Right forelimb (tissue), 1 donor: ENCODE data around the gene TAF11L11.
"Not testable (repeated sequence)": the region's sequence is repeated elsewhere in the genome, so short reads cannot be mapped to it uniquely, and the experiment has no call there.

ENCODE experiments used
- DNase-seq: peaks from one replicate; pipeline ENCODE4 v3.0.0-alpha.2; 2018

TAF11L11 gene

GRCh38 chr5:17603880-17604279 is at the start of gene TAF11L11:
Gene TAF11L11 (plus strand): TSS chr5:17604183.
- not testable (repeated sequence) for DNase-seq

GRCh38 chr5:17585658-17586057 is 18.3 kb upstream of the TAF11L11 start, which contains the start of gene TAF11L7:
Gene TAF11L7 (minus strand): TSS chr5:17585758.
- DNase-seq = not testable (repeated sequence)

- DNase-seq = not testable (repeated sequence)
Observed at GRCh38 chr5:17590860-17591259, 13.1 kb upstream of the TAF11L11 start, which contains the start of gene TAF11L8. Gene TAF11L8 (minus strand): TSS chr5:17590960.

GRCh38 chr5:17594255-17594654 is 9.7 kb upstream of the TAF11L11 start, which contains the start of gene TAF11L9:
Gene TAF11L9 (minus strand): TSS chr5:17594394.
- not testable (repeated sequence) for DNase-seq

- not testable (repeated sequence) for DNase-seq
Observed at GRCh38 chr5:17597728-17598127, 6.3 kb upstream of the TAF11L11 start, which contains the start of gene TAF11L10. Gene TAF11L10 (minus strand): TSS chr5:17597828.

GRCh38 chr5:17604951-17605350 is 968 bp downstream of the TAF11L11 start:
- no peak for DNase-seq

GRCh38 chr5:17607461-17607860 is 3.5 kb downstream of the TAF11L11 start:
- not testable (repeated sequence) for DNase-seq

- DNase-seq = not testable (repeated sequence)
Observed at GRCh38 chr5:17610092-17610491, 6.1 kb downstream of the TAF11L11 start, which contains the start of gene TAF11L12. Gene TAF11L12 (plus strand): TSS chr5:17610392.

- DNase-seq = no peak
Observed at GRCh38 chr5:17614872-17615605, 11.1 kb downstream of the TAF11L11 start.

GRCh38 chr5:17619354-17619753 is 15.4 kb downstream of the TAF11L11 start:
- DNase-seq = no peak

- no peak for DNase-seq
Observed at GRCh38 chr5:17620627-17621026, 16.6 kb downstream of the TAF11L11 start.

- no peak for DNase-seq
Observed at GRCh38 chr5:17625686-17626085, 21.7 kb downstream of the TAF11L11 start.

- not testable (repeated sequence) for DNase-seq
Observed at GRCh38 chr5:17631788-17632187, 27.8 kb downstream of the TAF11L11 start, which contains the start of gene TAF11L13. Gene TAF11L13 (plus strand): TSS chr5:17632088.

- DNase-seq = no peak
Observed at GRCh38 chr5:17634160-17634559, 30.2 kb downstream of the TAF11L11 start, which contains the start of gene TAF11L14. Gene TAF11L14 (plus strand): TSS chr5:17634460.

- not testable (repeated sequence) for DNase-seq
Observed at GRCh38 chr5:17649232-17649631, 45.2 kb downstream of the TAF11L11 start.

- DNase-seq = not testable (repeated sequence)
Observed at GRCh38 chr5:17655201-17655759, 51.3 kb downstream of the TAF11L11 start.
